Right lobe of liver (tissue), 4 donors: ENCODE measurements around the gene SBF2.

Source experiments
- CTCF ChIP-seq, 4 donors: fragments of 200-600 bp in 3 of 4; fragments of 450-650 bp in 1 of 4; IDR thresholded peaks; one replicate each; pipeline versions ENCODE4 v1.5.1 to v1.8.0; 2016 to 2022; ENCODE audit warnings: antibody characterized with exemption in 4 of 4, mild to moderate bottlenecking in 2 of 4
- POLR2A ChIP-seq: fragments of 450-650 bp; IDR thresholded peaks from one replicate; pipeline ENCODE4 v1.6.1; 2017; ENCODE audit warnings: antibody characterized with exemption, mild to moderate bottlenecking
- donor health status: DM: no; HTN: no; CAD: no.
- donor health status: DM: no; HTN: no; CAD: no.
- donor health status: DM: no; HTN: yes; CAD: no.

- TF ChIP-seq CTCF (IDR thresholded peaks at IDR 0.05) (no peak), POLR2A (no peak)
These were observed 4.3 kb upstream of the SBF2 start for GRCh38 chr11:10298342-10298741.
